Thyroid gland (tissue), 4 donors: Measurements from ENCODE around the gene TMEM132A.

Source experiments
- CTCF ChIP-seq, 6 experiments: fragments of 200-600 bp in 3 of 6; fragments of 450-650 bp in 3 of 6; sonication (generic) in 3 of 6; IDR thresholded peaks; one replicate each; pipeline ENCODE4 v1.5.1; 2016 to 2019; ENCODE audit warnings: antibody characterized with exemption in 6 of 6, mild to moderate bottlenecking in 2 of 6, inconsistent platforms in 1 of 6, moderate library complexity in 1 of 6
- POLR2A ChIP-seq, 2 donors: fragments of 450-650 bp; IDR thresholded peaks; one replicate each; pipeline ENCODE4 v1.6.1; 2017; ENCODE audit warnings: antibody characterized with exemption in 2 of 2, mild to moderate bottlenecking in 2 of 2, moderate library complexity in 1 of 2

DNA sequence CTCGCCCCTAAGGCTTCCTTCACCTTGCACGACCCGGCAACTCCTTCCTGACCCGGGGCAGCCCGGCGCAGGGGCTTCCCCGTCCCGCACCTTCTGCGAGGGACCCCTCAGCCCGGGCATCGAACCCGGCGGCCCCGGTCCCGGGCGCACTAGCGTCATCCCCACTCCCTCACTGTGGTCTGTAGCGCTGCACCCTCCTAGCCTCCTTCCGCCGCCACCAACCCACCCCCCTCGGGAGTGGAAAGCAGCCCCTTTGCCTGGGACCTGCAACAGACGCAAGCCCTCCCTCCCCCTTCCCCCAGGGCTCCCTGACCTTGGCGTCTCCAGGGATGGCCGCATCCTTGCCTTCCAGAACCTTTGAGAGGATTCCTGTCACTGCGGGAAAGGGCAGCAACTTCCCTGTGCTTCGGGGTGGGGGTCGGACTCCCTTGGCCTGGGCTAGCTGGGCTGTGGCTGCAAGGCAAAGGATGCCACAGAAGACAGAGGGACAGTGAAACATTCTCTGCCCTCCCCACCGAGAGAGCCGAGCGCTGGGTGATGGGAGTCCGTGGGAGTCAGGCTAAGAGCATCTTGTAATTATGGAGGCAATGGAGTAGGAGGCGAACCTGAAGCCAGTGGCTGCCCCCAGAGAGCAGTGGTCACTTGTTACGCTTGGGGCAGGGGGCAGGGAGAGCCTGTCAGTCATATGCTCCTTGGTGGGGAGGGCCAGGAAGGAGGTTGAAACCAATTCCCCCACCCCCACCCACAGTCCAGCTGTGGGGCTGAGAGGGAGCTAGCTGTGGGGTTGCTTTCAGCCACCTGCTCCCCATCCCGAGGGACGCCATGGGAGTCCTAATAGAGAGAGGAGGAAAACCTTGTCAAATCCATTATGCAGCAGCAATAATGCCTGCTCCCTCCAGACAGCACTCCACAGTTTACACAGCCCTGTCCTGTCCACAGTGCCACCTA is 920 bp downstream of the TMEM132A start:
- TF ChIP-seq CTCF (IDR thresholded peaks at IDR 0.05): no peak
- no peak for TF ChIP-seq POLR2A (IDR thresholded peaks at IDR 0.05)
